ENCODE data around the gene NRXN2.

- TF ChIP-seq POLR2A (IDR thresholded peaks at IDR 0.05) = no peak
- peak; percentile 12 to 50 (median 30) for TF ChIP-seq CTCF (IDR thresholded peaks at IDR 0.05)
These were observed 72.0 kb downstream of the NRXN2 start for GRCh38 chr11:64650923-64651523.

Data from heart left ventricle (tissue), 13 donors.